ENCODE measurements around the gene RPL13.

The RPL13 gene

DNA sequence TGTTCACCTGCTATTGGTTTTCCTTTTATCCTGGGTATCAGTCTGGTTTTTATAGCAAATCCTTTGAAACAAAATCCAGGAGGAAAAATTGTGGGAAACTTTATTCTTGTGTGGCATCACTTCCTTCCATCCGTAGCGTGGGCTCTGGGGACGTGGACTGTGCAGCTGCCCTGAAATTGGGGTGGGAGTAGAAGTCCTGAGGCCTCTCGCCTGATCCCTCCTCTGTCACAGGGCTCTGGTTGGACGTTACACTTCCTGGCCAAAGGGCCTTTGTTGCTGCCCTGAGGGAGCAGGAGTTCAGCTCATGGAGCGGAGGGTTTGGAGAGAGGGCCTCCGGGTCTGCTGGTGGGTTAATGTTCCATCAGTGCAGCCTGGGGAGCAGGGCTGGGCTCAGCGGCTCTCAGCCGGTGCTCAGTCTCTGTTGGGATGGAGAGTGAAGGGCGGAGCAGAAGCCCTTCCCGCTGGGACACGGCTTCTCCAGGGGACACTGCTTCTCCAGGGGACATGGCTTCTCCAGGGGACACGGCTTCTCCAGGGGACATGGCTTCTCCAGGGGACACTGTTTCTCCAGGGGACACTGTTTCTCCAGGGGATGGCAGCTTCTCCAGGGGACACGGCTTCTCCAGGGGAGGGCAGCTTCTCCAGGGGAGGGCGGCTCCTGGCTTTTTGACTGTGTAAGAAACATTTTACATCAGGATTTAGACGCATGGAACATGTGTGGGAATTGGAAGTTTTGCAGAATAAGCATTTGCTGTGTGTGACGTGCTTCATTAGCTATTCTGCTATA is 15.2 kb upstream of the RPL13 start:
- DNase-seq: no peak

DNA sequence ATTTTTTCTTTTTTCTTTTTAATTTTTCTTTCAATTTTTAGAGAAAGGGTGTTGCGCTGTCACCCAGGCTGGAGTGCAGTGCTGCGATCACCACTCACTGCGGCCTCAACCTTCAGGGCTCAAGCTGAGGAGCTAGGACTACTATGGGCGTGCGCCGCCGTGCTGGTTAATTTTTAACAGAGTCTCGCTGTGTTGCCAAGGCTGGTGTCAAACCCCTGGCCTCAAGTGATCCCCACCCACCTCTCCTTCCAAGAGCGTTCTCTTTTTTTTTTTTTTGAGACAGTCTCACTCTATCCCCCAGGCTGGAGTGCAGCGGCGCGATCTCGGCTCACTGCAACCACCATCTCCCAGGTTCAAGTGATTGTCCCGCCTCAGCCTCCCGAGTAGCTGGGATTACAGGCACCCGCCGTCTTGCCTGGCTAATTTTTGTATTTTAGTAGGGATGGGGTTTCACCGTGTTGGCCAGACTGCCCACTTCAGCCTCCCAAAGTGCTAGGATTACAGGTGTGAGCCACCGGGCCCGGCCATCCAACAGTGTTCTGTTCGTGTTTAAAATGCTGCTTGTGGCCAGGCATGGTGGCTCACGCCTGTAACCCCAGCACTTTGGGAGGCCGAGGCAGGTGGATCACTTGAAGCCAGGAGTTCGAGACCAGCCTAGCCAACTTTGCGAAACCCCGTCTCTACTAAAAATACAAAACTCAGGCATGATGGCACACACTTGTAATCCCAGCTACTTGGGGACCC is 14.5 kb upstream of the RPL13 start:
- DNase-seq: no peak

- no peak for DNase-seq
These were observed 13.7 kb upstream of the RPL13 start for GRCh38 chr16:89546781-89547180.

- DNase-seq: no peak
These were observed 13.2 kb upstream of the RPL13 start for GRCh38 chr16:89547291-89547690.

GRCh38 chr16:89547860-89548259 is 12.6 kb upstream of the RPL13 start:
- DNase-seq: no peak

DNA sequence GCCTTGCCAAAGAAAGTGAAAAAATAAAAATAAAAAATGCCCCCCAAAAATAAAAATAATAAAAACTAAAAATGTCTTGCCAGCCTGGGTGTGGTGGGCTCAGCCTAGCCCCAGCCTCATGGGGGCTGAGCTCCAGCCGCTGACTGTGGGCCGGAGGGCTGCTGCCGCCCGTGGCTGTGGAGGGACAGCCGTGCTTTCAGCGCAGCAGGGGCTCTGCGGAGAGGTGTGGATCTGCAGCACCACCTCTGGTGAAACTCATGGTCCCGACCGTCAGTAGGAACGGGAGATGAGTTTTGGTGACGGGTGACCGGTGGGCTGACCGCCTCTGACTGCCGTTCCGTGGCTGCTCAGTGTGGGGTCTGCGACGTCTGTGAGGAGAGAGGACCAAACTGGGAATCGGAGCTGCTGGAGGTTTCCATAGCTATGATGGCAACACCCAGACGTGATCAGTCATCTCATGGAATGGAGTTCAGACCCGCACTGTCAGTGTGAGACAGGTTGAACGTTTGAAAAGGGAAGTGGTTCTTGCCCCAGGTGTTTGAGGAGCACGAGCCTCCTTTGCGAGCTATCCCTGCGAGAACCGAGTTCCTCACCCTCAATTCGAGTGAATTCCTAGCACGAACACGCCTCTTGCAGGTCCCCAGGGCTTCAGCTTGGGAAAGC is 12.0 kb upstream of the RPL13 start:
- DNase-seq: no peak

GRCh38 chr16:89549007-89549700 is 11.3 kb upstream of the RPL13 start:
- no peak for DNase-seq

DNA sequence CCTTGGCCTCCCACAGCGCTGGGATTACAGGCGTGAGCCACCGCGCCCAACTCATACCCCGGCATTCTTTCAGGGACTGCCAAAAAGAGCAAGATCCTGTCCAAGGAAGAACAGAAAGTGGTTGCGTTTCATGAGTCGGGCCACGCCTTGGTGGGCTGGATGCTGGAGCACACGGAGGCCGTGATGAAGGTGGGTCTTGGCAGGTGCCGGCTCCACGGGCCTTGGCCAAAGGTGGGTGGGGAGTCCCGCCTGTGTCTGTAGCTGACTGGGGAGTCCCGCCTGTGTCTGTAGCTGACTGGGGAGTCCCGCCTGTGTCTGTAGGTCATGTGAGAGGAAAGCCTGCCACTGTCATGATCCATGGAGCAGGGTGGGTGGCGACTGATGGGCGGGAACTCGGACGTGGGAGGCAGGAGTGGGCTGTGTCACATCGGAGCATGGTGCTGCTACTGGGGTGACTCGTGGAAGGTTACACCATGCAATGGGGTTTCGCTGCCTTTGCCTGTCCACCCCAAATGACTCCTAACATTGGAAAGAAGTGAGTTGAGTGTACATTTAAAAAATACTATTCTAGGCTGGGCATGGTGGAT is 10.0 kb upstream of the RPL13 start:
- no peak for DNase-seq

GRCh38 chr16:89552329-89552728 is 8.2 kb upstream of the RPL13 start:
- no peak for DNase-seq

GRCh38 chr16:89552913-89553312 is 7.6 kb upstream of the RPL13 start:
- DNase-seq: no peak

DNA sequence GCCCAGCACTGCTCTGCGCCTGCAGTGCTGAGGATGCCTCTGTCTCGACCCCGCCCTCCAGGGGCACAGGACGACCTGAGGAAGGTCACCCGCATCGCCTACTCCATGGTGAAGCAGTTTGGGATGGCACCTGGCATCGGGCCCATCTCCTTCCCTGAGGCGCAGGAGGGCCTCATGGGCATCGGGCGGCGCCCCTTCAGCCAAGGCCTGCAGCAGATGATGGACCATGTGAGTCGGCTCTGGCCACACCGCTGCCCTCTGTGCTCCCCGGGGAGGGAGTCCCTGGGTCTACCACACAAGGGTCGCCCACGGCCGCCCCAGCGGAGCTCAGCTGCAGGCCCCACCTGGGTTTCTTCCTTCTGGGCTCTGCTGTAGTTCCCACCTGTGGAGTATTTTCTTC is 6.7 kb upstream of the RPL13 start:
- DNase-seq: no peak

DNA sequence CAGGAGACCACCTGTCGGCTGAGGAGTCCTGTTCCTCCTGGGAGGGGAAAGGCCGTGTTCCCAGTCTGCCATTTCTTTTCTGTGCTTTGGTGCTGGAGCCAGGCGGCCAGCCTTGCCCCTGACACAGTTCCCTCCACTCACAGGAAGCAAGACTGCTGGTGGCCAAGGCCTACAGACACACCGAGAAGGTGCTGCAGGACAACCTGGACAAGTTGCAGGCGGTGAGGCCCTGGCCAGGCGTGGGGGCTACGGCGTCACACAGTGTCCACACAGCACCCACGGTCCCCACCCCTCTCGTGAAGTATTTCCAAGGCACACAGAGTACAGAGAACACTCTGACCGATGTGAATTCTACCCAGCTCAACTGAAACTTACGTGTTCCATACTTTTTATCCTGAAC is 6.1 kb upstream of the RPL13 start:
- no peak for DNase-seq

DNA sequence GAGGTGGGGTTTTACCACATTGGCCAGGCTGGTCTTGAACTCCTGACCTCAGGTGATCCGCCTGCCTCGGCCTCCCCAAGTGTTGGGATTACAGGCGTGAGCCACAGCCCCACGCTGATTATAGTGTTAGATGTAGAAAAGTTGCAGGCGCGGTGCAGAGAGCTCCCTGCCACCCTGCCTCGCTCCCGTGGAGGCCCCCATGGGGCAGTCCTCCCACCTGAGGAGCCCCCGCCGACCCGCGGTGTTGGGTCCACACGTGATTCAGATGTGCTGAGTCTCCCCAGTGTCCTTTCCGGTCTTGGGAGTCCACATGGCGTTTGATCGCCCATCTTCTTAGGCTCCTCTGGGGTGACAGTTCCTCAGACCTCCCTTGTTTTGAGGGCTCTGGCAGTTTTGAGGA is 5.2 kb upstream of the RPL13 start:
- no peak for DNase-seq

GRCh38 chr16:89555780-89556179 is 4.7 kb upstream of the RPL13 start:
- no peak for DNase-seq

DNA sequence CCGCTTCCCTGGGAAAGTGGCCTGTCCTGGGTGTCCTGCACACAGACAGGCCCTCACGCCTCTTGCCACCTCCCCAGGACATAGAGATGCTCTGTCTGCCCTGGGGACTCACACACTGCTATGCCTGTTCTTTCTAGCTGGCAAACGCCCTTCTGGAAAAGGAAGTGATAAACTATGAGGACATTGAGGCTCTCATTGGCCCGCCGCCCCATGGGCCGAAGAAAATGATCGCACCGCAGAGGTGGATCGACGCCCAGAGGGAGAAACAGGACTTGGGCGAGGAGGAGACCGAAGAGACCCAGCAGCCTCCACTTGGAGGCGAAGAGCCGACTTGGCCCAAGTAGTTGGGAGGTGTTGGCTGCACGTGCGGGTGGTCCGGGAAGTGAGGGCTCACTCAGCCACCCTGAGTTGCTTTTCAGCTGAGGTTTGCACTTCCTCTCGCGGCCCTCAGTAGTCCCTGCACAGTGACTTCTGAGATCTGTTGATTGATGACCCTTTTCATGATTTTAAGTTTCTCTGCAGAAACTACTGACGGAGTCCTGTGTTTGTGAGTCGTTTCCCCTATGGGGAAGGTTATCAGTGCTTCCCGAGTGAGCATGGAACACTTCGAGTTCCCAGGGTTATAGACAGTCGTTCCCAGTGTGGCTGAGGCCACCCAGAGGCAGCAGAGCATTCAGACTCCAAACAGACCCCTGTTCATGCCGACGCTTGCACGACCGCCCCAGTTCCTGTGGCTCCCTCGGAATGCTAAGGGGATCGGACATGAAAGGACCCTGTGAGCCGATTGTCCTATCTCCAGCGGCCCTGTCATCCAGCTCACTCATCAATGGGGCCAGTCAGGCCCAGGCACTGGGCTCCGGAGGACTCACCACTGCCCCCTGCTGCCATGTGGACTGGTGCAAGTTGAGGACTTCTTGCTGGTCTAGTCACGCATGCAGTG is 3.5 kb upstream of the RPL13 start:
- DNase-seq: no peak

GRCh38 chr16:89557690-89558490 is 2.6 kb upstream of the RPL13 start:
- DNase-seq: no peak

DNA sequence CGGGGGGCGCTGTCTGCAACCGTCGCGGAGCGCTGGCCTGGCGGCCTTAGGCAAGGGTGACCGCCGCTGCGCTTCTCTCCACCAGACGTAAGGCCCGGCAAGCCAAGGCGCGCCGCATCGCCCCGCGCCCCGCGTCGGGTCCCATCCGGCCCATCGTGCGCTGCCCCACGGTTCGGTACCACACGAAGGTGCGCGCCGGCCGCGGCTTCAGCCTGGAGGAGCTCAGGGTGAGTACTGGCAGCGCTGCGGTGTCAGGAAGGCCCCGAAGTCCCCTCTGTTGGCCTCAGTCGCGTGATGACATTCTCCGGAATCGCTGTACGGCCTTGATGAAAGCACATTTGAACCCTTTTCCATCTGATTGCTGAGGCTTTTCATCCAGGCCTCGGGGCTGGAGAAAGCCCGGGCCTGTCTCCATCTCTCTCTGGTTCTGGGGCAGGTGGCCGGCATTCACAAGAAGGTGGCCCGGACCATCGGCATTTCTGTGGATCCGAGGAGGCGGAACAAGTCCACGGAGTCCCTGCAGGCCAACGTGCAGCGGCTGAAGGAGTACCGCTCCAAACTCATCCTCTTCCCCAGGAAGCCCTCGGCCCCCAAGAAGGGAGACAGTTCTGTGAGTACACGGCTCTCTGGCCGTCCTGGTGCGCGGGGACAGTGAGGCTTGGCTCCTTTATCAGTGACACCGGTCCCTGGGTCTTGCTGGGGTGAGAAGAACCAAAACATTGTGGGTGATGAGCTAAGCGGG is 831 bp downstream of the RPL13 start:
- DNase-seq: no peak

GRCh38 chr16:89561884-89562599 is 1.6 kb downstream of the RPL13 start:
- no peak for DNase-seq

DNA sequence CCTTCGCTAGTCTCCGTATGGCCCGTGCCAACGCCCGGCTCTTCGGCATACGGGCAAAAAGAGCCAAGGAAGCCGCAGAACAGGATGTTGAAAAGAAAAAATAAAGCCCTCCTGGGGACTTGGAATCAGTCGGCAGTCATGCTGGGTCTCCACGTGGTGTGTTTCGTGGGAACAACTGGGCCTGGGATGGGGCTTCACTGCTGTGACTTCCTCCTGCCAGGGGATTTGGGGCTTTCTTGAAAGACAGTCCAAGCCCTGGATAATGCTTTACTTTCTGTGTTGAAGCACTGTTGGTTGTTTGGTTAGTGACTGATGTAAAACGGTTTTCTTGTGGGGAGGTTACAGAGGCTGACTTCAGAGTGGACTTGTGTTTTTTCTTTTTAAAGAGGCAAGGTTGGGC is 2.5 kb downstream of the RPL13 start:
- no peak for DNase-seq

Measured in cortex of kidney (tissue), 1 donor.